ENCODE measurements around the gene SLC1A4.

GRCh38 chr2:65062843-65063825 is 73.9 kb downstream of the SLC1A4 start:
- TF ChIP-seq POLR2AphosphoS5 (IDR thresholded peaks at IDR 0.05) (no peak), EP300 (IDR thresholded peaks at IDR 0.05) (no peak), CTCF (IDR thresholded peaks at IDR 0.05) (no peak), POLR2A (IDR thresholded peaks at IDR 0.05) (no peak)

All from sigmoid colon (tissue), 4 donors.